Epithelial cell of esophagus (primary cell): ENCODE measurements around the gene PRRT1.

Experiments
- DNase-seq: peaks from one replicate; pipeline ENCODE4 v3.0.0; 2010; ENCODE audit warnings: low read depth
- H3K4me3 ChIP-seq: 2 replicates; pipeline ENCODE4 v1.5.1; 2011; ENCODE audit warnings: mild to moderate bottlenecking, low read length, control low read depth
- TF ChIP-seq, protein P1 (sequence below): IDR thresholded peaks from 2 replicates; pipeline ENCODE4 v1.5.1; 2011; ENCODE audit warnings: low read depth, mild to moderate bottlenecking, low read length, control low read depth, inconsistent platforms; ENCODE audit not compliant: insufficient read depth; ENCODE audit errors: missing control alignments

Gene PRRT1

DNA sequence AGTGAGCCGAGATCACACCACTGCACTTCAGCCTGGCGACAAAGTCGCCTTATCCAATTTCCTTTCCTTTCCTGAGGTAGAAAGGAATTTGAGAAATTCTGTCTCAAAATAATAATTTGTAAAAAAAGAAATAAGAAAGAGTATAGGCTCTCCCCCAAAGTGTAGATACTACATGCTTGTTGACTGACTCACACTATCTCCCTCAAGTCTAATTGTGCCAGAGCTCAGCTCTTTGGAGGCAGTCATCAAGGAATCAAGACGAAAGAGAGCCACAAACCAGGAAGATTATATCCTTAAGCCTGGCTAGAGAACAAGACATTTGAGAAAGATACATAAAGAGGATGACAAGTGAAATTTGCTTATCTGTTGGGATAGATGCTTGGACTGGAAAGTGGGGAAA, 18.0 kb downstream of the PRRT1 start:
- DNase-seq: no peak
- no peak overlapping the region for H3K4me3 ChIP-seq
- TF ChIP-seq, protein P1, sequence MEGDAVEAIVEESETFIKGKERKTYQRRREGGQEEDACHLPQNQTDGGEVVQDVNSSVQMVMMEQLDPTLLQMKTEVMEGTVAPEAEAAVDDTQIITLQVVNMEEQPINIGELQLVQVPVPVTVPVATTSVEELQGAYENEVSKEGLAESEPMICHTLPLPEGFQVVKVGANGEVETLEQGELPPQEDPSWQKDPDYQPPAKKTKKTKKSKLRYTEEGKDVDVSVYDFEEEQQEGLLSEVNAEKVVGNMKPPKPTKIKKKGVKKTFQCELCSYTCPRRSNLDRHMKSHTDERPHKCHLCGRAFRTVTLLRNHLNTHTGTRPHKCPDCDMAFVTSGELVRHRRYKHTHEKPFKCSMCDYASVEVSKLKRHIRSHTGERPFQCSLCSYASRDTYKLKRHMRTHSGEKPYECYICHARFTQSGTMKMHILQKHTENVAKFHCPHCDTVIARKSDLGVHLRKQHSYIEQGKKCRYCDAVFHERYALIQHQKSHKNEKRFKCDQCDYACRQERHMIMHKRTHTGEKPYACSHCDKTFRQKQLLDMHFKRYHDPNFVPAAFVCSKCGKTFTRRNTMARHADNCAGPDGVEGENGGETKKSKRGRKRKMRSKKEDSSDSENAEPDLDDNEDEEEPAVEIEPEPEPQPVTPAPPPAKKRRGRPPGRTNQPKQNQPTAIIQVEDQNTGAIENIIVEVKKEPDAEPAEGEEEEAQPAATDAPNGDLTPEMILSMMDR: no peak

DNA sequence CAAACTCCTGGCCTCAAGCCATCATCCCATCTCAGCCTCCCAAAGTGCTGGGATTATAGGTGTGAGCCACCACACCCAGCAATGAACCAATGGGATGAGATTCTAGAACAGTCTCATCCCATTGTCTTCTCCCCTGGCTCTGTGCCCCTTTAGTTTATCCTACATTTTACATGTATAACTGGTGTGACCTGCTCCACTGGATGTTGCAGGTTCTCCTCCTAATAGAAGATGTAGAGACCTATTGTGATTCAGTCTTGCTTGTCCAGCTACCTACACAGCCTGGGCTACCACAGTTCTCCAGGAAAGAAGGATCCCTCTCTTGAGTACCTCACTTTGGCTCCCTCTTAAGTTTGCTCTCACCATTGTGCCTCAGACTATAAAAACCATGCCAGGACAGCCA, 19.6 kb downstream of the PRRT1 start:
- H3K4me3 ChIP-seq: no peak overlapping the region
- TF ChIP-seq, protein P1: no peak
- DNase-seq: peak; percentile 84

DNA sequence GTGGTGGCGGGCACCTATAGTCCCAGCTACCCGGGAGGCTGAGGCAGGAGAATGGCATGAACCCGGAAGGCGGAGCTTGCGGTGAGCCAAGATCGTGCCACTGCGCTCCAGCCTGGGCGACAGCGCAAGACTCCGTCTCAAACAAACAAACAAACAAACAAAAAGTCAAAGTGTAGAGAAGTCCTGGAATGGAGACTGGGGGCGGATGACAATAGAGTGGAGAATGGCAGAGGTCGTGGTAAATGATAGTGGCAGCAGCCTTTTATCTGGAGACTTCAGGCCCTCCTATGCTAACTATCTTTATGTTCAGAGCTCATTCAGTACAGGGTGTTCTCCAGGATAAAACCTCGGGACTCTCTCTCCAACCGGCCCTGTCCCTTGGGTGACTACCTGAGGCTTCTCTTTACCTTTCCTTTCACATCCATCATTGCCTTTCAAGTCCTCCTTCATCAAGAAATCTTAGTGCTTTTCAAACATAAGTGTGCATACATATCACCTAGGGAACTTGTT, 20.2 kb downstream of the PRRT1 start:
- no peak overlapping the region for H3K4me3 ChIP-seq
- TF ChIP-seq, protein P1: no peak
- DNase-seq: no peak

DNA sequence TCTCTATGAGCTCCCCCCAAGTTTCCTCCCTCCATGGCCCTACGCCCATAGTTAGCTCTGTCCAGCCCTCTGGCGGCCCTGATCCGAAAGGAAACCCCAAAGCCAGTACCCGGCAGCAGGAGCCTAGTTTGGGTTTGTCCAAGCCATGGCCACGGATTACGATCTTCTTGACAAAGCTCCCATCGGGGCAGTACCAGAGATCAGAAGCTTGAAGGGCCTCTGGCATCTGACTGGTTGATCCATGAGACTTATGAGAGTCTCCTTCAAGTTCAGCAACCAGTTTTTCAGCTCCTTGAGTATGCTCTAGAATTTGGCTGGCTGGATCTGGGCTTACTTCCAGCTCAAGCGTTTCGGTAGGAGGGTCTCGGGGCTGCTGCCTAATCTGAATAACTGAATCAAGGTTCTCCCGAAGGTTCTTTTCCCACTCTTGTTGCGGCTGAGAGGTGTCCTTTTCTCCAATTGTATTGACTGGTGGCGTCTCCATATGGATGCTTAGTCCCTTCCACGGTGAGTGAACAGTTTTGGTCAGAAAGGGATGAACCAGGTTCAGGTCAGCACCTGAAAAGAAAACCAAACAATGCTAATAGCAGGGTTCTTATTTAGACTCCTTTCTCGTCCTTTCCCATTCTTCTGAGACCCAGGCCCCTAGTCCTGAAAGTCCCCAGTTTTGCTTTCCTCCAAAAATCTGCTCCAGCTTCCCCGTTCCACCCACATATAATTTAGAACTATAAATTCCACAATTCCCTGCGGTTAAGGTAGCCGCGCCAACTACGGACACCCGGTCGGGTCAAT, 22.2 kb downstream of the PRRT1 start:
- TF ChIP-seq, protein P1: no peak
- DNase-seq: no peak
- peak overlapping the region; percentile 73 for H3K4me3 ChIP-seq

DNA sequence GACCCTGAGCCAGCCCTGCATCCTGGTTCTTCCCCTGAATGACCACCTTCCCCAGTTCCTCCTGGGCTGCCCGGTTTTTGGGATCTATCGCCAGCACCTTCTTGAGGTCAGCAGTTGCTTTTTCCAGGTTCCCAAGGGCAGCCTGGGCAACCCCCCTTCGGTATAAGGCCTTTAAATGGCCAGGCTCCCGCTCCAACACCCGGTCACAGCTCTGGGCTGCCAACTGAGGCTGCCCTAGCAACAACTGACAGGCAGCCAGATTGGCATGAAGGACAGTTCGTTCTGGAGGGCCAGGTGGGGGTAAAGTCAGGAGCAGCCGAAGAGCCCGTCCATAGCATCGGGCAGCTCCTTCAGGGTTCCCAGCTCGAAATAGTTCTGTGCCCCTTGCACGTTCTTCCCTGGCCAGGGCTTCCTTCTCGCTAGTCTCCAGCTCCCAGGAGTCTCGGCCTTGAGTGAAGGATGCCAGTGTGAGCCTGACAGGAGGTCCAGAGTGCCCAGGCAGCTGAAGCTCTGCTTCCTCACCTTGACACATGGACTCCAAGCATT, 22.9 kb downstream of the PRRT1 start:
- DNase-seq: no peak
- TF ChIP-seq, protein P1: no peak
- H3K4me3 ChIP-seq: peak overlapping the region; percentile 73

DNA sequence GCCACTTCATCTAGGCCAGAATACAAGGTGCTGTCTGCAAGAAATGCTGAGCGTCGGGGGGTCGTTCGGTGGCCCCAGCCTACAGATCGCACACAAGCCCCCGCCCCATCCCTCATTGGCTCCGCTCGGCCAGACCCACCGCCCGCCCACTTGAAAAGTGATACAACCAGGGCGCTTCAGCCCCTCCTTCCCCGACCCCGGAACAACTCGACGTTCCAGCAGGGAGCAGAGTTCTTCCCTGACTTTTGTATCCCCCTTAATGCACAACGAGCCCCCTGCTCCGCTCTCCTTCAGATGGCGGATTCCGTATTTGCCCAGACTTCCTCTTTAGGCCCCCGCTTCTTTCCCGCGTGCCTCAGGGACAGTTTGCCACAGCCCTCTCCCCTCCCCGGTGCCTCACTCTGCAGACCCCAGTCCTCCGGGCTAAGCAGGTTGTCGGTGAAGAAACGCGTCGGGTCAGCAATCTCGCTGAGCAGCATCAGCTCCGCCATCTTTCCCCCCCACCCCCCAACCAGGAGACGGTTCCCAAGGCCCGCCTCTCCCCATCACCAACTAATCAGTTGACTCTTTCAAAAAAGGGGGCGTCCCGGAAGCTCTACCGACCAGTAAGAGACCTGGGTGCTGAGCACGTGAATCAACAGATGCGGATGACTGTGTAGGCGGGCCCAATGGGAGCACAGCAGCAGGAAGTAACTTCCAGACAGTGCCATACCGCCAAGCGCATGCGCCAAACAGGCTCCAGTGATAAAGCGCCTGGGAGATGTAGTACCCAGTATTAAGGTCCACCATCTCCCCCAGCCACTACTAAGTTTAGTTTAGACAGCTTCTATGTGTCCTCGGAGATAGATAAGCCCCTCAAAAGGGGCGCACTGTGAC, 23.8 kb downstream of the PRRT1 start, which contains the start of gene ATF6B:
ATF6B (minus strand) TSS at position 530 of the 876 bp plus-strand sequence; CDS start at position 491, 39 bp downstream.
- H3K4me3 ChIP-seq: peak within 1 kb of the TSS; percentile 100
- DNase-seq: peak; percentile 100
- TF ChIP-seq, protein P1: no peak
